Left colon (tissue), 2 donors: ENCODE data around the gene FGFR3. TPM values are rescaled to one million over a fixed set of nuclear protein-coding genes. Genes with fewer than 3 reads are reported as not detected.

Source experiments
- ATAC-seq: fragments of 200-7000 bp; cut with Tn5 transposase; one replicate; pipeline ENCODE4 v1.9.1; 2020; ENCODE audit warnings: mild to moderate bottlenecking, moderate library complexity
- DNase-seq, 2 donors: peaks; one replicate each; pipeline ENCODE4 v3.0.0-alpha.2; 2020
- intact Hi-C, 2 donors: fragments of 100-400 bp; cut with DNase I in 1 of 2; cut with micrococcal nuclease in 1 of 2; formaldehyde crosslinking; loops; one replicate each; pipeline versions ENCODE4 v1.11.2 to v1.14.0; 2022; cut with DNase I, micrococcal nuclease
- total RNA-seq, 2 donors: library from RNA; stranded (reverse); fragmentation: NEBNext Ultra II Directional; extraction: Animal tissue kit (Norgen Biotek cat#: 25700); gene quantifications; one replicate each; pipeline ENCODE4 v1.2.1, GENCODE V29; 2021
- donor health status: DM: no; HTN: no; CAD: no.
- donor health status: DM: yes; HTN: yes; CAD: no.

Gene FGFR3
- total RNA-seq, 2 donors from 2014 or later = 46.5 to 57.4 TPM

DNA sequence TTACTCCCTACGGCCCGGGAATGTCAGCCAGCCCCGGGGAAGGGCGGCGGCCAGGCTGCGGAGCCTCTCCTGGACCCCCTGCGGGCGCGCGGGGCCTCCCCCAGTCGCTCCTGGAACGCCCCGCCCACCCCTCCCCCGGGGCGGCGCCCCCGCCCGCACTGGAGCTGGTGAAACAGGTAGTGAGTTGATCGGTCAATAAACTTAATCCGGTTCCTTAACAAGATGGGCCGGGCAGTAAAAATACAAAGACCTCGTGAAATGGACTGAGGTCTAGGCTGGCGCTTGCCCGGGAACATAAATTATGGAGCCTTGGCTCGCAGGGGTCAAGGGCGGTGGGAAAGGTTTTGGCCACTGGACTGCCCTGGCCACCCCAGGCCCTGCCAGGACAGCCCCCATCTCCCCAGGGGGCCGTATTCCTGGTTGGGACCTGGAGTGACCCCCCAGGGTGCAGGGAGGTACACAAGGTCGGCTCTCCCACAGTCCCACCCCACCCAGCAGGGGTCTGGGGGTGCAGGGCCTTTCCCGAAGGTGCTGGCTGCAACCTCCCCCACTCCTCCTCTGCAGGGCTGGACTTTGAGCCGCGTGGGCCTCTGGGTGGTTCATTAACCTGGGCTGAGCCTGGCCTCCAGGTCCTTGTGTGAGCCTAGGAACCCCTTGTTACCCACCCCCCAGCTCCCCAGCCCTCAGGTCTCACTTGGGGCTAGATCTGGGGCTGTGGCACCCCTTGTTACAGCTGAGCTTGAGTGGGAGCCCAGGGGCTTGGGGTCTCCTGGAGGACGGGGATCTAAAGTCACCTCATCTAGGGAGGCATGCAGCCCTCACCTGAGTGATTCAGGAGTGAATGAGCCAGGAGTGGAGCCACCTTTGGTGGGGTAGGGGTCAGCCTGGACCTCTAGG is 2.5 kb downstream of the FGFR3 start:
- intact Hi-C loops = no loop called here
- peak; percentile 66 for ATAC-seq
- DNase-seq = peak; percentile 72 to 79

DNA sequence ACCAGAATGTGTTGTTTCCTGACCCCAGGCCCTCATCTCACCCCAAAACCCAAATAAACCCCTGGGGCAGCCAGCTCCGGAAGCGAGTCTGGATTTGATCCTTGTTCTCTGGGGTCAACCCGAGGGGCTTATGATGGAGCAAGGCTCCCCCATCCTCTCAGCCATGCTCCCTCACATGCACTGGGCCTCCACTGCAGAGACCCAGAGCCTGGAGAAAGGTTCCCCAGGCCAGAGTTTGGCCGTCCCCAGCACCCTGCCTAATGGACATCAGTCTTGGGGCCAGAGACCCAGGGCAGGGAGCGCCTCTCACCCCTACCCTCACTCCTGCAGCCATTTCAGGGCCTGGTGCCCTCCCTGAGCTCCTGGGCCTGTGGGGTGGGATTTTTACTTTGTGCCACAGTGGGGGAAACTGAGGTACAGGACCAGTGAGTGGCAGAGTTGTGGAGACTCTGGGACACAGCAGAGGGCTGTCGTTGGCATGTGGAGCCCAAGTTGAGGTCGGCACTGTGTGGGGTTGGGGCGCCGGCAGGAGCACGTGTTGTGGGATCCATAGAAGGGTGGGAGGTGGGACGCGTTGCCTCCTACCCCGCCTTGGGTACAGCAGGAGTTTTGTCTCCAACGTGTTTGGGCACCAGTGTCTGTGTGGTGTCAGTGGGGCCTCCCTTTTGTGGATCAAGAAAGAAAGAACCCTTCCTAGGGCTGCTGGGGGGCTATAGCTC is 3.6 kb downstream of the FGFR3 start:
- no peak for ATAC-seq
- intact Hi-C loops = no loop called here
- DNase-seq = no peak

DNA sequence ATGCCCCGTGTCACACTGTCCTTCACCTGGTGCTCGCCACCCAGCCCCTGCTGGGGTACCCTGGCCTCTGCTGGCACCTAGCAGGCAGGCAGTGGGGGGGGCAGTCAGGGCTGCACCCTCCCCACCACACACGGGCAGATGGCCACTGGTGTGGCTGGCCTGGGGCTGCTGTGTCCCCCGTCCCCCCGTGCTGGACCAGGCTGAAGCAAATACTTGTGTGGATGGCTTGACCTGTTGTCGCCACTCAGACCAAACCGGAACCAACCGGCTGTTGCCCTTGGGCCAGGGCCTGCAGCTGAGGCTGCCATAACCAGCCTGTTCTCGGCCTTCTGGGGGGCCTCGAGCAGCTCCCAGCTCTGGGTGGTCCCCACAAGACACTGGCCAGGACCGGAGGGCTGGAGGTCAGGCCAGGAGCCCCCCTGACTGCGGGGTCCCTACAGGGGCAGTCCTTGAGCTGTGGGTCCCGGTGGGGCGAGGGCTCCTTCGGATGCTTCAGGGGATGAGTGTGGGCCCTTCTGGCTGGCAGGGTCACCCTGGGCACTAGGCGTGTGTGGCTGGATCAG is 4.3 kb downstream of the FGFR3 start:
- DNase-seq = no peak
- ATAC-seq = no peak
- intact Hi-C loops = no loop called here

DNA sequence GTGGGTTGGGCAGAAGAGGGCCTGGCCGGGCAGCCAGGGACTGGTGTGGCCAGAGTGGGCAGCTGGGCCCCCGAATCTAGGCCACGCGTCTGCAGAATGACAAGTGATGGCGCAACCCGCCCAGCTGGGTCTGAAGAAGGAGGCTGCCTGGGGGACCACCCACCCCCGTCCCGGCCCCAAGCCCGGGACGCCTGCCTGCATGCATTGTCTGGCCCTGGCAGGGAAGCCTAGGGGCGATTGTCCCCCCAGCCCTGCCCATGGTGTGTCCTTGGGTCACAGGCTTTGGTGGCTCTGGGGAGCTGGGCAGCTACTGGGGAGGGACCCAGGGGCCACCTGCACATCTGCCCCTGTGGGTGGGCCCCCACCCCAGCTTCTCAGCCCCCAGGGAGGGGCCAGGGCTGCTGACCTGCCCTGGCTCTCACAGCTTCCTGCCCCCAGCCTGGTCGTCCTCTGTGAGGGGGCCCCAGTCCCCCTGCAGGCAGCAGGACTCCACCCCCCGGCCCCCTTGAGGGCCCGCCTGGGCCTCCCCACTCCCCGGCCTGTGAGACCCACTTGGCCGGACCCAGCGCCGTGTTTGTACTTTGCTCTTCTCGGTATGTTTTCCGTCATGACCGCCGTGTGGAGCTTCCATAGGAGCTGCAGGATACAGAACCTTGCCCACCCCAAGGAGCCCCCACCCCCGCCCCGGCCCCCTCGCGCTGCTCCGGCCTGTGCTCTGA is 4.9 kb downstream of the FGFR3 start:
- no peak for DNase-seq
- intact Hi-C loops = no loop called here
- no peak for ATAC-seq

DNA sequence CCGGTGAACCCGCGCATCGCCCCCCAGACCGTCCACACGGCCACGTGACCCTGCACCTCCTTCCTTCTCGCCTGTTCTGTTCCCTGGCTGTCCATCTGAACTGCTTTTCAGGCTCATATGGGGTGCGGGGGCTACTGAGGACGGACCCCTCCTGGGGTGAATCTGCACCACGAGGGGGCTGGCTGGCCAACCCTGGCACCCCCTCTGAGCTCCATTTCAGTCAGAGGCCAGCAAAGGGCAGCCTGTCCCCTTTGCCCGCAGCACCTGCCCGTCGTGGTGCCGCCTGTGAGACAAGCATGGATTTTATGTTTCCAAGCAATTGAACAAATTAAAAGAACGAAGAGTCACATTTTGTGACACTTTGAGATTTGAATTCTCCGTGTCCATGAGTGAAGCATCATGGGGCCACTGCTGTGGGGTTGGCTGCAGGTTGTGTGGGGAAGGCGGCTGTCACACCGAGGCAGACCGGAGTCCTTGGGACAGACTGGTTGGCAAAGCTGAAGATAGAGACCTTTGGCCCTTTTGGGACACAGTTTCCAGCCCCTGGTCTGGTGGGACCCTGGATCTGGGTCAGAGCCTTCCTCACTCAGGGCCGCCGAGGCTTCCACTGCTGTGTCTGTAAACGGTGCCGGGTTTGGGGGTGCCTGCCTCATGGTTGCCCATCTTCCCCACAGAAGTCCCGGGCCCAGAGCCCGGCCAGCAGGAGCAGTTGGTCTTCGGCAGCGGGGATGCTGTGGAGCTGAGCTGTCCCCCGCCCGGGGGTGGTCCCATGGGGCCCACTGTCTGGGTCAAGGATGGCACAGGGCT is 5.7 kb downstream of the FGFR3 start:
- no peak for DNase-seq
- no peak for ATAC-seq
- intact Hi-C loops = no loop called here

DNA sequence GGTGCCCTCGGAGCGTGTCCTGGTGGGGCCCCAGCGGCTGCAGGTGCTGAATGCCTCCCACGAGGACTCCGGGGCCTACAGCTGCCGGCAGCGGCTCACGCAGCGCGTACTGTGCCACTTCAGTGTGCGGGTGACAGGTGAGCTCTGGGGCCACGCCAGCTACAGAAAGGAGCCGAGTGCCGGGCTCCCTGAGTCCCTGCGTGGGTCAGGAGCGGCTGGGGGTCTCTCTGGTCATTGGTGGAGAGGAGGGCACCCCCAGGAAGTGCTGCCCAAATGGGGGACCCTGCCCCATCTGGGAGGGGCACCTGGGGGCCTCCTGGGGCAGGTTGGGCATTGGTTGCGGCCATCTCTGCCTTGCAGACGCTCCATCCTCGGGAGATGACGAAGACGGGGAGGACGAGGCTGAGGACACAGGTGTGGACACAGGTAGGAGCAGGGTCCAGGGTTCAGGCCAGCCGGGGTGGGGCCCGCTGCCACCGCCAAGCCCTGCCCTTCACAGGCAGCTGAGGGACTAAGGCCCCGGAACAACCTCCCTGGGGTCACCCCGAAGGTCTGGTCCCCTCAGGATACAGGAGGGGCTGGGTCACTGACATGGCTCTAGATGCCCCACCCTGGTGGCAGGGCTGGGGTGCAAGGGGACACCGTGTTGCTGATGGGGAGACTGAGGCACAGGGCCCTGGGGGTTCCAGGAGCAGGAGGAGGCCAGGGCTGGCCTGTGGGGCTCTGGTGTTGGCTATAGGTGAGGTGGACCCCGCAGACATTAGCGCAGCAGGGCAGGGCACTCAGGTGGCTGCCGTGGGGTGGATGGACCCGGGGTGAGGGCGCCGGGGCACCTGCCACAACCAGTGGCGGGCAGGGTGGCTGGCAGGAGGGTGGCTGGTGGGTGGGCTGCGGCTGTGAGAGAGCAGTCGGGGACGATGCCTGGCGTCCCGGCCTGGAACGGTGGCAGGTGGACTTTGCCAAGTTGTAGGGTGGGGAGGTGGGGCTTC is 6.6 kb downstream of the FGFR3 start:
- intact Hi-C loops = no loop called here
- peak; percentile 63 for ATAC-seq
- DNase-seq = peak; percentile 61 to 67

DNA sequence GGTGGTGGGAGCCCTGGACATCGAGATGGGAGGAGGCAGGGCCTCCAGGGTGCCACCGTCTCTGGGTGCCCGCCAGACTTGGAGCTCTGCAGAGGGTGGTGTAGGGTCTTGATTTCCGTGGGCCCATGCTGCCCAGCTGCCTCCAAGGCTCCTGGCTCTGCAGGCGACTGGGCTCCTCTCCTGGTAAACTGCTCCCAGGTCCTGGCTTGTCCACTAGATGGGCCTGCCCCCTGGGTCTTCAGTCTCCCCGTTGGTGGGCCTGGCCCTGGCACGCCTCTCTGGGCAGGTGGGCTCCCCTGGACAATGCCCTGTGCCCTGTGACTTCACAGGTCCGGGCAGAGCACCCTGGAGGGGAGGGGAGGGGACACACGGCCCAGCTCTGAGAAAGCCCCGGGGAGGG is 7.7 kb downstream of the FGFR3 start:
- intact Hi-C loops = no loop called here
- DNase-seq (no peak), ATAC-seq (no peak)

DNA sequence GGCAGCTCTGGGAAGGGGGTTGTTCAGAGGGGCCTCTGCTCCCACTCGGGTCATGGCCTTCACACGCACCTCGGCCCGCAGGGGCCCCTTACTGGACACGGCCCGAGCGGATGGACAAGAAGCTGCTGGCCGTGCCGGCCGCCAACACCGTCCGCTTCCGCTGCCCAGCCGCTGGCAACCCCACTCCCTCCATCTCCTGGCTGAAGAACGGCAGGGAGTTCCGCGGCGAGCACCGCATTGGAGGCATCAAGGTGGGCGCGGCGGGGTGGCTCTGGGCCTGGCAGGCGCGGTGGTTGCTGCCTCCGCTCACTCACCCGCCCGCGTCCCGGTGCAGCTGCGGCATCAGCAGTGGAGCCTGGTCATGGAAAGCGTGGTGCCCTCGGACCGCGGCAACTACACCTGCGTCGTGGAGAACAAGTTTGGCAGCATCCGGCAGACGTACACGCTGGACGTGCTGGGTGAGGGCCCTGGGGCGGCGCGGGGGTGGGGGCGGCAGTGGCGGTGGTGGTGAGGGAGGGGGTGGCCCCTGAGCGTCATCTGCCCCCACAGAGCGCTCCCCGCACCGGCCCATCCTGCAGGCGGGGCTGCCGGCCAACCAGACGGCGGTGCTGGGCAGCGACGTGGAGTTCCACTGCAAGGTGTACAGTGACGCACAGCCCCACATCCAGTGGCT is 8.3 kb downstream of the FGFR3 start:
- DNase-seq = no peak
- no peak for ATAC-seq
- intact Hi-C loops = no loop called here

DNA sequence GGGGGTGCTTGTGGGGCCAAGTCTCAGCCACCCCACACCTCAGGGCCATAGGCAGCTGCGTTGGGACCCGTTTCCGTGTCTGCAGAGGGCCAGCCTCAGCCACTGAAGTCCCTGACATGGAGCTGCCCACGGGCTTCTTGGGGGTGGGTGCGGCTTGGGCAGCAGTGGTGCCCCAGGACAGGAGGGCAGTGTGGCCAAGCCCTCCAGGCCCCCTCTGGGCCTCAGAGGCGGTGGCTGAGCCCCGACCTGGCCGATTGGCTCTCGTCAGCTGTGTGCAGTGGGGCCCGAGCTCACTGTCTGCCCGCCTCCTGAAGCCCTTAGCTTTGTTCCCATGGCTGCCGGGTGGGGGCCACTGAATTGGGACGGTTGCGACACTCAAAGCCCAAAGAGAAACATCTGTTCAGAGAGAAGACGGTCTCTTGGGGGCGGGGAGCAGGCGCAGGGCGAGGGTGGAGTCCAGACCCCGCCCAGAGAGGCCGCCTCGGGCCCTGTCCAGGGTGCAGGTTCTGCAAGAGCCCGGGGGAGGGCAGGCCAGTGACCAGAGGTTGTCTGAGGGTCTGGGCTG is 9.1 kb downstream of the FGFR3 start:
- peak in 1 of 2 donors; percentile 28 for DNase-seq
- intact Hi-C loops = no loop called here

DNA sequence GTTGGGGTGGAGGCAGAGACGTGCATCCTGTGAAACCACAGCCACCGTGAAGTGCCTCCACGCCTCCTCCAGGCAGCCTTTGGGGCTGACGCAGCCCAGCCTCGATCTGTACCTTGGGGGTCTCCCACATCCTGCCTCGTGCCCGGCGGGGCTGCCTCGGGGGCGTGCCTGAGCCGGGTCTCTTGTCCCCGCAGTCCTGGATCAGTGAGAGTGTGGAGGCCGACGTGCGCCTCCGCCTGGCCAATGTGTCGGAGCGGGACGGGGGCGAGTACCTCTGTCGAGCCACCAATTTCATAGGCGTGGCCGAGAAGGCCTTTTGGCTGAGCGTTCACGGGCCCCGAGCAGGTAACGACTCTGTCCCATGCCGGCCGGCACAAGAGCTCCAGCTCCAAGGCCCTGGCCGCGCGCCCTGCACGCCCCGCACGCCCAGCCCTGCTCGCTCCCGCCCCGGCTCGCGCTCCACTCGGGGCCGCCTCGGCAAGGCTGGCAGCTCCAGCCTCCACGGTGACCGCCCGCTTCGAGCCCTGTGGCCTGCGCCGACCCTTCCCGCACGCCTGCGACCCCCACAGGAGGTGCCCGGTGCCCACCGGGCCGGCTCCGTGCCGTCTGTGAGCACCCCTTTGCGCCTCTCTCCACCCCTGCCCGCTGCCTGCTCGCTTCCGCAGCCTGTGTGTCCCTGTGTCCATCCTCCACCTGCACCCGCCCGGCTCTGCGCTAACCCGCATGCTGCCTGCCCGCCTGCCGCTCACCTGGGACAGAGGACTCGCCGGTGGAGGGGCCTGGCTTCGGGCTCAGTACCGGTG is 9.8 kb downstream of the FGFR3 start:
- DNase-seq (no peak), ATAC-seq (no peak)
- intact Hi-C loops = no loop called here

More for the DNA sequence above, 9.1 kb downstream of the FGFR3 start:
- no peak for ATAC-seq

DNA sequence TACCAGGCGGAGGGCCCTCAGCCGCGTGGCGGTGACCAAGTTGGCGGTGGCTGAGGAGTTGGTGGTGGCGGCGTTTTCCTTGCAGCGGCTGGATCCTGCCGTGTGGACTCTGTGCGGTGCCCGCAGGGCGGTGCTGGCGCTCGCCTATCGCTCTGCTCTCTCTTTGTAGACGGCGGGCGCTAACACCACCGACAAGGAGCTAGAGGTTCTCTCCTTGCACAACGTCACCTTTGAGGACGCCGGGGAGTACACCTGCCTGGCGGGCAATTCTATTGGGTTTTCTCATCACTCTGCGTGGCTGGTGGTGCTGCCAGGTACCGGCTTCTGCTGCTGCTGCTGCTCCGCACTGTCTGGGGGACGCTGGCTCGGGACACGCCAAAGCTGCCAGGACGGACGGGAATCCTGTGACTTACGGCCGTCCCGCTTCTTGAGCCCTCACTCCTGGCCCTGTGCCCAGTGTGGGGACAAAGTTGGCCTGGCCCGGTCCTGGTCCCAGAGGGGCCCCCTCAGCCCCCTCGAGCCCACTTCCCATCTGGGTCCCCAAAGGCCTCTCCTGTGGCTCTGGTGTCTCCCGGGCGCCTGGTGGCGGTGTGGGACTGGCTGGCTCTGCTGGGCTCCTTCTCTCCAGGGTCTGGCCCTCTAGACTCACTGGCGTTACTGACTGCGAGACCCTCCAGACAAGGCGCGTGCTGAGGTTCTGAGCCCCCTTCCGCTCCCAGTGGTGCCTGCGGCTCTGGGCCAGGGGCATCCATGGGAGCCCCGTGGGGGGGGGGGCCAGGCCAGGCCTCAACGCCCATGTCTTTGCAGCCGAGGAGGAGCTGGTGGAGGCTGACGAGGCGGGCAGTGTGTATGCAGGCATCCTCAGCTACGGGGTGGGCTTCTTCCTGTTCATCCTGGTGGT is 10.7 kb downstream of the FGFR3 start:
- intact Hi-C loops = no loop called here
- no peak for DNase-seq
- no peak for ATAC-seq

DNA sequence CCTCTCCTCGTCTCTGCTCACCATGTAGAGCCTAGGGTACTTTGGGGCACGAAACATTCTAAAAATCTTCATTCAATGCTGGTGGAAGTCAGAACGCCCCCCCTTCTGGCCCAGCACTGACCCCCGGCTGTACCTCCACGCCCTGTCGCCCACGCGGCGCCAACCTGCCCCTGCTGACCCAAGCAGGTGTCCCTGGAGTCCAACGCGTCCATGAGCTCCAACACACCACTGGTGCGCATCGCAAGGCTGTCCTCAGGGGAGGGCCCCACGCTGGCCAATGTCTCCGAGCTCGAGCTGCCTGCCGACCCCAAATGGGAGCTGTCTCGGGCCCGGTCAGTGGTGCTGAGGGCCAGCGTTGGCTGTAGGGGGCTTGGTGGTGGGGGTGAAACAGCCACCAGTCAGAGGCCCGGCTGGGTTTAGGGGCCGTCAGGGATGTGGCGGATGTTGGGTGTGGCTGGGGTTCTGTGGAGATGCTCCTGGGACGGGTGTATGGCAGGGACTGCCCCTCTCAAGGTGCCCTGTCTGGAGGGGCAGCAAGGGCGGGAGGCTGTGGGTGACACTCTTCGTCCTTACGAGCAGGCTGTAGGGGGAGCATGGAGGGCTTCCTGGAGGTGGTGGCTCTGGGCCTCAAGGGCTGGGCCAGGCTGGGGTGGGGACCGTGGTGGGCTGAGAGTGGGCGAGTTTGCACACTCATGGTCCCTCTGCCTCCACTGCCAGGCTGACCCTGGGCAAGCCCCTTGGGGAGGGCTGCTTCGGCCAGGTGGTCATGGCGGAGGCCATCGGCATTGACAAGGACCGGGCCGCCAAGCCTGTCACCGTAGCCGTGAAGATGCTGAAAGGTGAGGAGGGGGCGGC is 11.8 kb downstream of the FGFR3 start:
- DNase-seq (no peak), ATAC-seq (no peak)
- intact Hi-C loops = loop anchor here in 1 of 2 donors (5.0 kb wide), 1 partner anchor 58 kb away; no protein-coding TSS in a partner anchor

DNA sequence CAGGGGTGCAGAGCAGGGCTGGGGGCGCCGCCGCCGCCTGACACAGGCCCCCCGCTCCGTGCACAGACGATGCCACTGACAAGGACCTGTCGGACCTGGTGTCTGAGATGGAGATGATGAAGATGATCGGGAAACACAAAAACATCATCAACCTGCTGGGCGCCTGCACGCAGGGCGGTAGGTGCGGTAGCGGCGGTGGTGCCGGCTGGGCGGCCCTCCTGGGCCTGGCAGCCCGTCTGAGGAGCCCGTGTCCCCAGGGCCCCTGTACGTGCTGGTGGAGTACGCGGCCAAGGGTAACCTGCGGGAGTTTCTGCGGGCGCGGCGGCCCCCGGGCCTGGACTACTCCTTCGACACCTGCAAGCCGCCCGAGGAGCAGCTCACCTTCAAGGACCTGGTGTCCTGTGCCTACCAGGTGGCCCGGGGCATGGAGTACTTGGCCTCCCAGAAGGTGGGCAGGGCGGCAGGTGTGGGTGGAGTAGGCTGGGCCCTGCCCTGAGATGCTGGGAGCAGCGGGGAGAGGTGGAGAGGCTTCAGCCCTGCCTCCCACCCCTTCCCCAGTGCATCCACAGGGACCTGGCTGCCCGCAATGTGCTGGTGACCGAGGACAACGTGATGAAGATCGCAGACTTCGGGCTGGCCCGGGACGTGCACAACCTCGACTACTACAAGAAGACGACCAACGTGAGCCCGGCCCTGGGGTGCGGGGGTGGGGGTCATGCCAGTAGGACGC is 12.6 kb downstream of the FGFR3 start:
- DNase-seq (peak in 1 of 2 donors; percentile 11), ATAC-seq (no peak)

More for the DNA sequence above, 12.6 kb downstream of the FGFR3 start:
- intact Hi-C loops = loop anchor here in 1 of 2 donors (5.0 kb wide), 1 partner anchor 58 kb away; no protein-coding TSS in a partner anchor
